GM12892 (cell line): ENCODE measurements around the gene CDK18.

Source experiments
- POLR2AphosphoS5 ChIP-seq: IDR thresholded peaks from 2 replicates; pipeline ENCODE4 v1.6.1; 2011; ENCODE audit warnings: low read depth, low read length, control low read depth
- TAF1 ChIP-seq: IDR thresholded peaks from 2 replicates; pipeline ENCODE4 v1.6.1; 2011; ENCODE audit warnings: low read depth, mild to moderate bottlenecking, control low read depth, low read length, borderline replicate concordance

DNA sequence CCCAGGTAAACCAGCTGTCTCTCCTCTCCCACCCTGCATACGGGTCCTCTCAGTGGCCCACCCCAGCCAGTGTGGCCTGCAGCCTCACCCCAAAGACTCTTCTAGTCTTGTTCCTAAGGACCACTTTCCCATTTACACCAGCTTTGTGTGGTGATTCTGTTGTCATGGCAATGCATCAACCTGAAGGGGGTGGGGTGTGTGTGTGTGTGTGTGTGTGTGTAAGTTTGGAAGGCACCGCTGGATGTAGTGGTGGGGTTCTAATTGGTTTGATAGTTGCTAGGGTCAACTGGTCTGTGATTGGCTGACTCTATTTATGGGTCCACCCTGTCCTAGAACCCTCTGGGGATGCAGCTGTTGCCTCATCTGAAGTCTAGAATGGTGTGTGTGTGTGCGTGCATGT is 4.7 kb upstream of the CDK18 start:
- TF ChIP-seq POLR2AphosphoS5 (no peak), TAF1 (no peak)
